ENCODE results near the gene SSC5D.

DNA sequence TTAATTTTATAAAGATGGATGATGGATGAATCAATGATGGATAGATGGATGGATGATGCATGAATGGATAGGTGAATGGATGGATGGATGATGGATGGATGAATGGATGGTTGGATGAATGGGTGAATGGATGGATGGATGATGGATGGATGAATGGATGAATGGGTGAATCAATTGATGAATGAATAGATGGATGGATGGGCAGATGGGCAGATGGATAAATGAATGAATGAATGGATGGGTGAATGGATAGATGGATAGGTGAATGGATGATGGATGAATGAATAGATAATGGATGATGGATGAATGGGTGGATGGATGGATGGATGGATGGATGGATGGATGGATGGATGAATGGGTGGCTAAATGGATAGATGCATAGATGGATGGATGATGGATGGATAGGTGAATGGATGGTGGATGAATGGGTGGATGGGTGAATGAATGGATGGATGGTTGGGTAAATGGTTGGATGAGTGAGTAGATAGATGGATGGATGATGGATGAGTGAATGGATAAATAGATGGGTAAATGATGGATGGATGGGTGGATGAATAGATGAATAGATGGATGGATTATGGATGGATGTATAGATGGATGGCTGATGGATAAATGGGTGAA is 79.6 kb downstream of the SSC5D start:
- TF ChIP-seq PCBP2 (IDR thresholded peaks at IDR 0.05; ENCODE audit: low read depth, low read length, poor library complexity, severe bottlenecking) (no peak), HDGF (IDR thresholded peaks at IDR 0.05) (no peak), KLF1 (tag; IDR thresholded peaks at IDR 0.05) (no peak), RHOXF2B (CRISPR knock-in tag; conservative IDR thresholded peaks at IDR 0.05) (no peak), SREBF2 (CRISPR knock-in tag; IDR thresholded peaks at IDR 0.05) (no peak), ZBTB1 (CRISPR knock-in tag; IDR thresholded peaks at IDR 0.05; ENCODE audit: borderline replicate concordance, low read depth) (no peak), SMARCB1 (IDR thresholded peaks at IDR 0.05; ENCODE audit: insufficient read length, low read depth) (no peak)
- TF ChIP-seq, protein P1, sequence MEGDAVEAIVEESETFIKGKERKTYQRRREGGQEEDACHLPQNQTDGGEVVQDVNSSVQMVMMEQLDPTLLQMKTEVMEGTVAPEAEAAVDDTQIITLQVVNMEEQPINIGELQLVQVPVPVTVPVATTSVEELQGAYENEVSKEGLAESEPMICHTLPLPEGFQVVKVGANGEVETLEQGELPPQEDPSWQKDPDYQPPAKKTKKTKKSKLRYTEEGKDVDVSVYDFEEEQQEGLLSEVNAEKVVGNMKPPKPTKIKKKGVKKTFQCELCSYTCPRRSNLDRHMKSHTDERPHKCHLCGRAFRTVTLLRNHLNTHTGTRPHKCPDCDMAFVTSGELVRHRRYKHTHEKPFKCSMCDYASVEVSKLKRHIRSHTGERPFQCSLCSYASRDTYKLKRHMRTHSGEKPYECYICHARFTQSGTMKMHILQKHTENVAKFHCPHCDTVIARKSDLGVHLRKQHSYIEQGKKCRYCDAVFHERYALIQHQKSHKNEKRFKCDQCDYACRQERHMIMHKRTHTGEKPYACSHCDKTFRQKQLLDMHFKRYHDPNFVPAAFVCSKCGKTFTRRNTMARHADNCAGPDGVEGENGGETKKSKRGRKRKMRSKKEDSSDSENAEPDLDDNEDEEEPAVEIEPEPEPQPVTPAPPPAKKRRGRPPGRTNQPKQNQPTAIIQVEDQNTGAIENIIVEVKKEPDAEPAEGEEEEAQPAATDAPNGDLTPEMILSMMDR (IDR thresholded peaks at IDR 0.05 in 2 of 3, conservative IDR thresholded peaks at IDR 0.05 in 1 of 3; ENCODE audit: insufficient read depth in 2 of 3, low read depth in 1 of 3, low read length in 3 of 3), result no peak
- TF ChIP-seq, protein P2, sequence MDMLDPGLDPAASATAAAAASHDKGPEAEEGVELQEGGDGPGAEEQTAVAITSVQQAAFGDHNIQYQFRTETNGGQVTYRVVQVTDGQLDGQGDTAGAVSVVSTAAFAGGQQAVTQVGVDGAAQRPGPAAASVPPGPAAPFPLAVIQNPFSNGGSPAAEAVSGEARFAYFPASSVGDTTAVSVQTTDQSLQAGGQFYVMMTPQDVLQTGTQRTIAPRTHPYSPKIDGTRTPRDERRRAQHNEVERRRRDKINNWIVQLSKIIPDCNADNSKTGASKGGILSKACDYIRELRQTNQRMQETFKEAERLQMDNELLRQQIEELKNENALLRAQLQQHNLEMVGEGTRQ (CRISPR knock-in tag; IDR thresholded peaks at IDR 0.05), result no peak
